H1 (cell line): ENCODE data around the gene ANXA8. TPM values are rescaled to one million over a fixed set of nuclear protein-coding genes. Genes with fewer than 3 reads are reported as not detected.

Experiments
- CTCF ChIA-PET: fragments of 300-600 bp; sonication (Branson Sonifier 250); formaldehyde crosslinking; loops from one replicate; lab custom pipeline; 2021; ENCODE audit not compliant: partially characterized antibody; lab: Charles Lee
- POLR2A ChIA-PET: fragments of 300-600 bp; sonication (Branson Sonifier 250); formaldehyde crosslinking; loops from one replicate; lab custom pipeline; 2021; ENCODE audit warnings: inconsistent platforms; ENCODE audit not compliant: partially characterized antibody; lab: Charles Lee
- DNase-seq, 2 experiments: peaks; one replicate each; pipeline versions ENCODE4 v3.0.0 to v3.0.0-alpha.2; 2010 to 2022; ENCODE audit warnings: low spot score in 2 of 2, low read depth in 1 of 2, mixed read lengths in 1 of 2
- FAIRE-seq: peaks from 2 replicates; lab custom pipeline; 2011; peaks lifted over from hg19 to GRCh38; lab: Jason Lieb, UNC
- H2AFZ ChIP-seq: 2 replicates; pipeline ENCODE4 v1.8.1; 2012; ENCODE audit warnings: low read length, inconsistent platforms
- H2AK5ac ChIP-seq: 2 replicates; pipeline ENCODE4 v1.6.1; 2013; ENCODE audit warnings: low read depth, low read length
- H2BK120ac ChIP-seq: replicated peaks from 2 replicates; pipeline ENCODE3; 2013; ENCODE audit warnings: low read depth, low read length, inconsistent platforms
- H2BK12ac ChIP-seq: 2 replicates; pipeline ENCODE4 v1.6.1; 2013; ENCODE audit warnings: low read depth, low read length
- H2BK15ac ChIP-seq: 2 replicates; pipeline ENCODE4 v1.6.1; 2013; ENCODE audit warnings: low read length
- H2BK20ac ChIP-seq: 2 replicates; pipeline ENCODE4 v1.6.1; 2013; ENCODE audit warnings: low read length
- H2BK5ac ChIP-seq: 2 replicates; pipeline ENCODE4 v1.6.1; 2013; ENCODE audit warnings: low read depth, low read length
- H3K14ac ChIP-seq: 2 replicates; pipeline ENCODE4 v1.6.1; 2013; ENCODE audit warnings: inconsistent platforms; ENCODE audit not compliant: insufficient read length
- H3K18ac ChIP-seq: 2 replicates; pipeline ENCODE4 v1.6.1; 2013; ENCODE audit warnings: low read length; ENCODE audit errors: extremely low read depth
- H3K23ac ChIP-seq: 2 replicates; pipeline ENCODE4 v1.6.1; 2013; ENCODE audit warnings: inconsistent platforms; ENCODE audit not compliant: insufficient read length
- H3K23me2 ChIP-seq: 2 replicates; pipeline ENCODE4 v1.6.1; 2013; ENCODE audit warnings: low read depth, low read length
- H3K27ac ChIP-seq: 2 replicates; pipeline ENCODE4 v1.6.1; 2011; ENCODE audit warnings: low read depth, low read length, inconsistent platforms
- H3K27me3 ChIP-seq, 4 experiments: replicated peaks in 1 of 4; 1 replicate in 1 of 4; 2 replicates in 3 of 4; pipeline versions ENCODE4 v1.6.1 to v1.8.1; 2011 to 2013; ENCODE audit warnings: low read length in 3 of 4, mild to moderate bottlenecking in 3 of 4, inconsistent platforms in 2 of 4, mixed read lengths in 2 of 4, moderate library complexity in 1 of 4; ENCODE audit not compliant: control insufficient read depth in 3 of 4, insufficient read depth in 3 of 4; ENCODE audit errors: extremely low read depth in 1 of 4
- H3K36me3 ChIP-seq, 4 experiments: 2 replicates each; pipeline versions ENCODE4 v1.6.1 to v1.8.1; 2011 to 2013; ENCODE audit warnings: mild to moderate bottlenecking in 4 of 4, low read length in 3 of 4, moderate library complexity in 2 of 4, control low read depth in 1 of 4, inconsistent platforms in 1 of 4; ENCODE audit not compliant: insufficient read depth in 4 of 4, control insufficient read depth in 2 of 4
- H3K4ac ChIP-seq: replicated peaks from 2 replicates; pipeline ENCODE3; 2013; ENCODE audit warnings: low read length, low read depth, mixed read lengths, inconsistent platforms; ENCODE audit not compliant: insufficient read length
- H3K4me1 ChIP-seq, 4 experiments: replicated peaks in 1 of 4; 1 replicate in 1 of 4; 2 replicates in 3 of 4; pipeline versions ENCODE4 v1.6.1 to v1.8.1; 2011 to 2013; ENCODE audit warnings: low read length in 3 of 4, inconsistent platforms in 2 of 4, mixed read lengths in 1 of 4; ENCODE audit not compliant: insufficient read depth in 4 of 4, control insufficient read depth in 3 of 4
- H3K4me2 ChIP-seq, 2 experiments: 2 replicates each; pipeline versions ENCODE4 v1.6.1 to v1.8.1; 2011 to 2013; ENCODE audit warnings: low read depth in 2 of 2, low read length in 2 of 2, control low read depth in 1 of 2, inconsistent platforms in 1 of 2, mild to moderate bottlenecking in 1 of 2; ENCODE audit not compliant: insufficient read depth in 1 of 2
- H3K4me3 ChIP-seq, 4 experiments: fragments of 200-600, 300-600 bp in 1 of 4; sonication (generic), shearing (Covaris generic), sonication (Bioruptor Twin) in 1 of 4; 2 replicates each; pipeline versions ENCODE4 v1.5.1 to v1.8.1; 2011 to 2016; ENCODE audit warnings: low read length in 4 of 4, low read depth in 3 of 4, control low read depth in 2 of 4, inconsistent platforms in 2 of 4, mild to moderate bottlenecking in 2 of 4, mixed read lengths in 1 of 4, moderate library complexity in 1 of 4; ENCODE audit not compliant: insufficient read depth in 2 of 4; ENCODE audit errors: extremely low read depth in 1 of 4
- H3K56ac ChIP-seq: replicated peaks from 2 replicates; pipeline ENCODE3; 2013; ENCODE audit warnings: low read depth, mild to moderate bottlenecking, mixed read lengths, low read length, inconsistent platforms; ENCODE audit not compliant: insufficient read length
- H3K79me1 ChIP-seq: 2 replicates; pipeline ENCODE4 v1.6.1; 2013; ENCODE audit warnings: low read depth, low read length, control low read depth
- H3K79me2 ChIP-seq, 2 experiments: 2 replicates each; pipeline versions ENCODE4 v1.6.1 to v1.8.1; 2012 to 2013; ENCODE audit warnings: low read length in 2 of 2, mild to moderate bottlenecking in 2 of 2, inconsistent platforms in 1 of 2; ENCODE audit not compliant: insufficient read depth in 2 of 2, control insufficient read depth in 1 of 2
- H3K9ac ChIP-seq, 4 experiments: replicated peaks in 1 of 4; 1 replicate in 1 of 4; 2 replicates in 3 of 4; pipeline versions ENCODE4 v1.6.1 to v1.8.1; 2011 to 2013; ENCODE audit warnings: low read depth in 3 of 4, low read length in 3 of 4, control low read depth in 2 of 4, mild to moderate bottlenecking in 2 of 4, moderate library complexity in 2 of 4, inconsistent platforms in 1 of 4; ENCODE audit errors: extremely low read depth in 1 of 4
- H3K9me3 ChIP-seq, 2 experiments: 2 replicates each; pipeline versions ENCODE4 v1.6.1 to v1.8.1; 2012 to 2013; ENCODE audit warnings: mild to moderate bottlenecking in 2 of 2, moderate library complexity in 2 of 2, control low read depth in 1 of 2, inconsistent platforms in 1 of 2, low read depth in 1 of 2, low read length in 1 of 2, mixed read lengths in 1 of 2; ENCODE audit not compliant: insufficient read depth in 2 of 2
- H4K20me1 ChIP-seq, 2 experiments: replicated peaks in 1 of 2; 2 replicates each; pipeline versions ENCODE3 to v1.8.1; 2011 to 2013; ENCODE audit warnings: inconsistent platforms in 2 of 2, low read length in 2 of 2, mild to moderate bottlenecking in 1 of 2; ENCODE audit not compliant: insufficient read depth in 2 of 2, control insufficient read depth in 1 of 2
- H4K5ac ChIP-seq: 2 replicates; pipeline ENCODE4 v1.6.1; 2013; ENCODE audit warnings: low read length, low read depth, mixed read lengths, inconsistent platforms; ENCODE audit not compliant: insufficient read length
- H4K8ac ChIP-seq: 2 replicates; pipeline ENCODE4 v1.8.0; 2013; ENCODE audit warnings: mild to moderate bottlenecking, moderate library complexity, low read length, inconsistent platforms; ENCODE audit not compliant: insufficient read depth; ENCODE audit errors: extremely low read depth
- H4K91ac ChIP-seq: replicated peaks from 2 replicates; pipeline ENCODE3; 2013; ENCODE audit warnings: low read length, mixed read lengths, inconsistent platforms; ENCODE audit not compliant: insufficient read length
- CREB1 ChIP-seq: IDR thresholded peaks from 2 replicates; pipeline ENCODE4 v1.6.1; 2012; ENCODE audit warnings: inconsistent platforms
- CTCF ChIP-seq, 3 experiments: IDR thresholded peaks; 1 replicate in 2 of 3; 2 replicates in 1 of 3; pipeline versions ENCODE4 v1.5.1 to v1.6.1; 2011; ENCODE audit warnings: low read length in 3 of 3, mild to moderate bottlenecking in 3 of 3, inconsistent platforms in 2 of 3, low read depth in 1 of 3, moderate library complexity in 1 of 3; ENCODE audit not compliant: insufficient read depth in 1 of 3; ENCODE audit errors: control extremely low read depth in 1 of 3
- EZH2 ChIP-seq: fragments of 200-600 bp; sonication (generic); IDR thresholded peaks from 2 replicates; pipeline ENCODE4 v1.7.1; 2012; ENCODE audit warnings: low read depth, mild to moderate bottlenecking, moderate library complexity, low read length, inconsistent platforms; ENCODE audit not compliant: severe bottlenecking
- HDAC2 ChIP-seq, 2 experiments: fragments of 300-600 bp in 1 of 2; sonication (generic) in 1 of 2; IDR thresholded peaks; 2 replicates each; pipeline ENCODE4 v1.6.1; 2011 to 2012; ENCODE audit warnings: low read depth in 2 of 2, low read length in 2 of 2, mild to moderate bottlenecking in 2 of 2, moderate library complexity in 2 of 2, borderline replicate concordance in 1 of 2, inconsistent platforms in 1 of 2
- KDM5A ChIP-seq: fragments of 200-600 bp; IDR thresholded peaks from 2 replicates; pipeline ENCODE4 v1.7.1; 2012; ENCODE audit warnings: mild to moderate bottlenecking, low read length, inconsistent platforms, mixed read lengths
- POLR2A ChIP-seq, 2 experiments: IDR thresholded peaks; 1 replicate in 1 of 2; 2 replicates in 1 of 2; pipeline ENCODE4 v1.6.1; 2011; ENCODE audit warnings: low read depth in 2 of 2, low read length in 2 of 2, mild to moderate bottlenecking in 2 of 2; ENCODE audit errors: control extremely low read depth in 1 of 2
- RAD21 ChIP-seq, 2 experiments: IDR thresholded peaks in 1 of 2; conservative IDR thresholded peaks in 1 of 2; 2 replicates each; pipeline ENCODE4 v1.6.1; 2011; ENCODE audit warnings: low read depth in 2 of 2, low read length in 2 of 2, improper control_type of control experiment in 1 of 2, inconsistent platforms in 1 of 2, mild to moderate bottlenecking in 1 of 2, moderate library complexity in 1 of 2
- SP1 ChIP-seq: IDR thresholded peaks from 2 replicates; pipeline ENCODE4 v1.6.1; 2011; ENCODE audit warnings: low read depth, low read length
- TEAD4 ChIP-seq: IDR thresholded peaks from 2 replicates; pipeline ENCODE4 v1.6.1; 2012; ENCODE audit warnings: low read depth, low read length, inconsistent platforms, mixed read lengths
- WGBS, 2 experiments: shearing (Covaris generic) in 1 of 2; methylation state at CpG; one replicate each; pipeline versions ENCODE4 v1.1.6 to v1.1.7; 2013 to 2015; ENCODE audit warnings: low lambda C conversion rate in 2 of 2, mixed read lengths in 2 of 2, inconsistent platforms in 1 of 2, low coverage in 1 of 2, missing lambda C conversion rate in 1 of 2; ENCODE audit not compliant: insufficient replicate concordance in 2 of 2, insufficient coverage in 1 of 2, insufficient read length in 1 of 2; ENCODE audit errors: extremely low coverage in 1 of 2, missing lambda C conversion rate in 1 of 2; 5-methylcytosine and 5-hydroxymethylcytosine counted together
- polyA plus RNA-seq, 7 experiments: library from polyadenylated mRNA; depleted of rRNA in 3 of 7; stranded (reverse) in 5 of 7; unstranded in 2 of 7; fragments of >200 nt in 5 of 7; fragments of 200-250 nt in 2 of 7; gene quantifications; 1 replicate in 5 of 7; 2 replicates in 1 of 7; 4 replicates in 1 of 7; pipeline versions ENCODE4 v1.2.1 to v1.2.3, GENCODE V29; 2011 to 2013; ENCODE audit warnings: missing spikeins in 2 of 7, mixed read lengths in 2 of 7
- total RNA-seq: library from RNA; stranded (reverse); fragmentation: NEBNext Ultra II Directional; extraction: Animal tissue kit (Norgen Biotek cat#: 25700); gene quantifications from 2 replicates; pipeline ENCODE4 v1.2.1, GENCODE V29; 2021

ANXA8 gene
- total and polyA plus RNA-seq, 2 of the 8 experiments (the other 6 are each of a cell fraction or from before 2014, with no cell fraction given) = 0.15 TPM; not detected in 1

GRCh38 chr10:47449979-47450378 is 33.9 kb downstream of the ANXA8 start:
- ChIA-PET CTCF (interaction anchor here (0.7 to 2.8 kb wide), 7 partner anchors 8 to 110 kb away, joined by 3 to 12 read pairs (median 7); no protein-coding TSS in a partner anchor), POLR2A (interaction anchor here (1.1 kb wide), 1 partner anchor 30 kb away, joined by 3 read pairs; no protein-coding TSS in a partner anchor)
- Histone ChIP-seq H3K4me3 (no peak overlapping the region), H2BK20ac (no peak overlapping the region), H2BK12ac (no peak overlapping the region), H3K18ac (no peak overlapping the region), H3K4me1 (peaks cover 0 to 7% (median 3%) of the 10 kb centered on the region in 4 experiments; a peak in 4 of 7 replicates), H2BK15ac (no peak overlapping the region), H3K9me3 (no peaks in the 10 kb centered on the region), H3K79me2 (no peaks in the 10 kb centered on the region), H3K23ac (no peak overlapping the region), H3K36me3 (no peaks in the 10 kb centered on the region), H3K27ac (no peak overlapping the region), H3K9ac (no peak overlapping the region), H2AFZ (no peak overlapping the region), H3K79me1 (no peaks in the 10 kb centered on the region), H3K27me3 (no peaks in the 10 kb centered on the region), H2BK120ac (no peak overlapping the region), H4K8ac (no peak overlapping the region), H4K5ac (no peak overlapping the region), H3K14ac (no peak overlapping the region), H2AK5ac (no peak overlapping the region), H3K4me2 (no peak overlapping the region), H3K23me2 (peaks cover 13% of the 10 kb centered on the region), H3K56ac (no peak overlapping the region), H4K20me1 (peaks cover 0 to 9% of the 10 kb centered on the region in 2 experiments), H2BK5ac (no peak overlapping the region), H3K4ac (no peak overlapping the region), H4K91ac (no peak overlapping the region)
- WGBS, 2 experiments = 81% methylated on average over 10 of the region's 10 CpGs; no CpG with 5 or more reads in 1 of the 2 experiments
- no peak for TF ChIP-seq KDM5A
- TF ChIP-seq RAD21 (IDR thresholded peaks at IDR 0.05 in 1 of 2, conservative IDR thresholded peaks at IDR 0.05 in 1 of 2; ENCODE audit: low read depth in 2 of 2, low read length in 2 of 2) = no peak
- TF ChIP-seq CTCF (IDR thresholded peaks at IDR 0.05; ENCODE audit: control extremely low read depth in 1 of 3, insufficient read depth in 1 of 3, low read depth in 1 of 3, low read length in 3 of 3) = no peak
- TF ChIP-seq SP1 = no peak
- TF ChIP-seq CREB1 = no peak
- TF ChIP-seq EZH2 = no peak
- no peak for TF ChIP-seq HDAC2 (IDR thresholded peaks at IDR 0.05; ENCODE audit: borderline replicate concordance in 1 of 2, low read depth in 2 of 2, low read length in 2 of 2)
- TF ChIP-seq POLR2A (IDR thresholded peaks at IDR 0.05; ENCODE audit: control extremely low read depth in 1 of 2, low read depth in 2 of 2, low read length in 2 of 2) = no peak
- TF ChIP-seq TEAD4 = no peak
- DNase-seq (no peak), FAIRE-seq (no peak)
